IMR-90 (cell line): ENCODE results near the gene NADK2. TPM values are rescaled to one million over a fixed set of nuclear protein-coding genes. Genes with fewer than 3 reads are reported as not detected.

ENCODE experiments used
- ATAC-seq: fragments of 200-7000 bp; cut with Tn5 transposase; 2 replicates; pipeline ENCODE4 v1.9.1; 2020; ENCODE audit warnings: low read depth, mild to moderate bottlenecking, moderate library complexity
- BruUV-seq: library from RNA; stranded (reverse); fragments of 400-500 nt; replicated peaks from 2 replicates; lab custom pipeline; 2021; lab: Mats Ljungman, UMichigan
- CTCF ChIA-PET: fragments of 300-600 bp; formaldehyde crosslinking; extraction: SDS; loops from one replicate; lab custom pipeline; 2021; ENCODE audit warnings: antibody characterized with exemption; lab: Yijun Ruan, JAX
- POLR2A ChIA-PET: fragments of 300-600 bp; sonication (Branson Sonifier 250); formaldehyde crosslinking; loops from one replicate; lab custom pipeline; 2022; ENCODE audit warnings: antibody characterized with exemption; ENCODE audit not compliant: unreplicated experiment; lab: Charles Lee
- DNase-seq: peaks from one replicate; pipeline ENCODE4 v3.0.0; 2013
- H2AFZ ChIP-seq: replicated peaks from 2 replicates; pipeline ENCODE3; 2013; ENCODE audit warnings: low read length, mild to moderate bottlenecking; ENCODE audit not compliant: poor library complexity
- H2AK5ac ChIP-seq: 2 replicates; pipeline ENCODE4 v1.6.1; 2013; ENCODE audit warnings: low read depth, low read length, inconsistent platforms
- H2AK9ac ChIP-seq: replicated peaks from 2 replicates; pipeline ENCODE3; 2013; ENCODE audit warnings: mild to moderate bottlenecking, low read depth, low read length, moderate library complexity; ENCODE audit not compliant: poor library complexity
- H2BK120ac ChIP-seq: 2 replicates; pipeline ENCODE4 v1.6.1; 2013; ENCODE audit warnings: low read depth, low read length, inconsistent platforms
- H2BK15ac ChIP-seq: 3 replicates; pipeline ENCODE4 v1.6.1; 2013; ENCODE audit warnings: low read depth, low read length, inconsistent platforms
- H2BK20ac ChIP-seq: 2 replicates; pipeline ENCODE4 v1.6.1; 2013; ENCODE audit warnings: low read depth, mild to moderate bottlenecking, inconsistent platforms, low read length, moderate library complexity
- H2BK5ac ChIP-seq: 2 replicates; pipeline ENCODE4 v1.6.1; 2013; ENCODE audit warnings: mild to moderate bottlenecking, low read depth, low read length, inconsistent platforms; ENCODE audit not compliant: poor library complexity, severe bottlenecking
- H3K14ac ChIP-seq: replicated peaks from 2 replicates; pipeline ENCODE4 v1.6.1; 2013; ENCODE audit warnings: low read depth, low read length, inconsistent platforms
- H3K18ac ChIP-seq: 2 replicates; pipeline ENCODE4 v1.6.1; 2013; ENCODE audit warnings: low read depth, low read length, control low read depth
- H3K23ac ChIP-seq: 2 replicates; pipeline ENCODE4 v1.6.1; 2013; ENCODE audit warnings: low read depth, low read length, inconsistent platforms
- H3K27ac ChIP-seq: 2 replicates; pipeline ENCODE4 v1.5.1; 2013; ENCODE audit warnings: mild to moderate bottlenecking, control low read depth, low read length; ENCODE audit not compliant: insufficient read depth
- H3K27me3 ChIP-seq: 2 replicates; pipeline ENCODE4 v1.6.1; 2013; ENCODE audit warnings: low read length; ENCODE audit not compliant: control insufficient read depth, insufficient read depth
- H3K36me3 ChIP-seq: 2 replicates; pipeline ENCODE4 v1.6.1; 2013; ENCODE audit warnings: low read length, mixed read lengths; ENCODE audit not compliant: control insufficient read depth, insufficient read depth
- H3K4ac ChIP-seq: 2 replicates; pipeline ENCODE4 v1.6.1; 2013; ENCODE audit warnings: low read depth, low read length, inconsistent platforms
- H3K4me1 ChIP-seq: 2 replicates; pipeline ENCODE4 v1.6.1; 2013; ENCODE audit warnings: low read length, mixed read lengths; ENCODE audit not compliant: control insufficient read depth, insufficient read depth
- H3K4me2 ChIP-seq: 2 replicates; pipeline ENCODE4 v1.6.1; 2013; ENCODE audit warnings: low read depth, mild to moderate bottlenecking, control low read depth, low read length, moderate library complexity
- H3K4me3 ChIP-seq: 2 replicates; pipeline ENCODE4 v1.5.1; 2013; ENCODE audit warnings: low read depth, mild to moderate bottlenecking, control low read depth, low read length, moderate library complexity; ENCODE audit not compliant: insufficient read depth
- H3K56ac ChIP-seq: 2 replicates; pipeline ENCODE4 v1.6.1; 2013; ENCODE audit warnings: low read length, inconsistent platforms; ENCODE audit not compliant: insufficient read depth; ENCODE audit errors: extremely low read depth
- H3K79me1 ChIP-seq, 2 experiments: 2 replicates each; pipeline ENCODE4 v1.6.1; 2013; ENCODE audit warnings: low read length in 2 of 2, inconsistent platforms in 1 of 2, low read depth in 1 of 2
- H3K9ac ChIP-seq: 2 replicates; pipeline ENCODE4 v1.6.1; 2013; ENCODE audit warnings: low read depth, low read length, control low read depth
- H3K9me1 ChIP-seq: 2 replicates; pipeline ENCODE4 v1.6.1; 2013; ENCODE audit warnings: low read length, inconsistent platforms; ENCODE audit not compliant: insufficient read depth
- H3K9me3 ChIP-seq: 2 replicates; pipeline ENCODE4 v1.6.1; 2013; ENCODE audit warnings: low read length; ENCODE audit not compliant: control insufficient read depth, insufficient read depth
- H4K20me1 ChIP-seq: 2 replicates; pipeline ENCODE4 v1.6.1; 2013; ENCODE audit warnings: low read length, inconsistent platforms; ENCODE audit not compliant: insufficient read depth
- H4K5ac ChIP-seq: 2 replicates; pipeline ENCODE4 v1.6.1; 2013; ENCODE audit warnings: mild to moderate bottlenecking, low read depth, low read length, control low read depth
- H4K8ac ChIP-seq, 2 experiments: 2 replicates each; pipeline ENCODE4 v1.6.1; 2013; ENCODE audit warnings: low read depth in 2 of 2, low read length in 2 of 2, control low read depth in 1 of 2, inconsistent platforms in 1 of 2
- H4K91ac ChIP-seq: 2 replicates; pipeline ENCODE4 v1.6.1; 2013; ENCODE audit warnings: low read depth, low read length, inconsistent platforms; ENCODE audit not compliant: insufficient read depth
- MAFK ChIP-seq: IDR thresholded peaks from 2 replicates; pipeline ENCODE4 v1.6.1; 2012; ENCODE audit warnings: low read depth, low read length, improper control_type of control experiment
- RFX5 ChIP-seq: IDR thresholded peaks from 2 replicates; pipeline ENCODE4 v1.8.0; 2012; ENCODE audit warnings: low read depth, mild to moderate bottlenecking, low read length, moderate library complexity
- WGBS, 2 experiments: methylation state at CpG; one replicate each; pipeline versions ENCODE4 v1.1.5 to v1.1.7; 2013; ENCODE audit warnings: missing lambda C conversion rate in 2 of 2; ENCODE audit not compliant: insufficient read length in 1 of 2; ENCODE audit errors: extremely low coverage in 2 of 2; 5-methylcytosine and 5-hydroxymethylcytosine counted together
- dilution Hi-C: fragments of 300-500 bp; cut with HindIII; formaldehyde crosslinking; loops from one replicate; pipeline ENCODE4 v1.14.3; 2018; ENCODE audit warnings: low sequenced_read_pairs; ENCODE audit not compliant: unreplicated experiment
- in situ Hi-C: fragments of 300-500 bp; cut with MboI; formaldehyde crosslinking; loops from 3 replicates; pipeline ENCODE4 v1.14.3; 2019; ENCODE audit warnings: low sequenced_read_pairs, inconsistent platforms, mixed read lengths
- intact Hi-C: fragments of 100-400 bp; cut with micrococcal nuclease; formaldehyde crosslinking; loops from 2 replicates; pipeline ENCODE4 v1.10.0; 2022
- polyA plus RNA-seq, 3 experiments: library from polyadenylated mRNA; depleted of rRNA; stranded (reverse); fragments of >200 nt; gene quantifications; 2 replicates each; pipeline ENCODE4 v1.2.3, GENCODE V29; 2012; ENCODE audit warnings: low replicate concordance in 1 of 3
- total RNA-seq: library from RNA; depleted of rRNA; stranded (reverse); fragments of >200 nt; gene quantifications from 2 replicates; pipeline ENCODE4 v1.2.3, GENCODE V29; 2012

Gene NADK2
- total and polyA plus RNA-seq, 2 of the 4 experiments (the other 2 are of a cell fraction) = 7.4 to 17.4 TPM

DNA sequence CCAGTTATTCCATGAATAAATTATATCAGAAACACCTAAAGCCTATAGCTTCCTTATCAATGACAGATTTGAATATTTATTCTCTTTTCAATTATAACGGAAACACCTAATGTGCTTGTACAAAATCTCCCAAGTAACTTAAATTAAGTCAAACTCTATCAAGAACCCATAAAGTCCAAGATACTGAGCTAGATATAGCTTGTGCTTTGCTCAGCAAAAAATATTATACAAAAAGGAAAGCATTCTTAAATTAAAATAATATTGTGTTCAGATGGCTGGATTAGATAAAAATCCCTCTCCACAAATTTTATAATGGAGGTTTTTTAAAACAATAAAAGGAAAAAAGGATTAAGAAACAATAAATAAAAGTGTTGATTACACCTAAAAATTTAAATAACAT lies 23.7 kb downstream of the NADK2 start:
- no peaks in the 10 kb centered on the region for H3K27me3 ChIP-seq
- in situ Hi-C loops (no loop called here), intact Hi-C loops (no loop called here), dilution Hi-C loops (no loop called here)
- H3K9me1 ChIP-seq = 0 out of 2 replicates have a peak, but pooled peaks cover 2% of the 10 kb centered on the region
- peaks cover 2% of the 10 kb centered on the region for H3K4me1 ChIP-seq
- H2BK5ac ChIP-seq = no peak overlapping the region
- no peaks in the 10 kb centered on the region for H4K20me1 ChIP-seq
- ATAC-seq = no peak
- no peaks in the 10 kb centered on the region for H3K9me3 ChIP-seq
- DNase-seq = no peak
- no peak overlapping the region for H2BK120ac ChIP-seq
- no peak overlapping the region for H2AFZ ChIP-seq
- H3K14ac ChIP-seq = no peak overlapping the region
- no peak overlapping the region for H3K9ac ChIP-seq
- H2BK15ac ChIP-seq = no peak overlapping the region
- no peak overlapping the region for H3K23ac ChIP-seq
- no peak overlapping the region for H3K56ac ChIP-seq
- H3K4ac ChIP-seq = no peak overlapping the region
- WGBS, 2 experiments = no CpG with 5 or more reads among the region's 1 CpG
- H2AK9ac ChIP-seq = no peak overlapping the region
- no peak overlapping the region for H3K27ac ChIP-seq
- H3K18ac ChIP-seq = no peak overlapping the region
- no peak overlapping the region for H2BK20ac ChIP-seq
- H3K36me3 ChIP-seq = peaks cover 5% of the 10 kb centered on the region
- ChIA-PET POLR2A (no interaction called here), CTCF (no interaction called here)
- H2AK5ac ChIP-seq = no peak overlapping the region
- no TSS peak for BruUV-seq
- H4K5ac ChIP-seq = no peak overlapping the region
- H4K91ac ChIP-seq = no peak overlapping the region
- H3K4me2 ChIP-seq = no peak overlapping the region
- H3K79me1 ChIP-seq = peaks cover 0 to 6% of the 10 kb centered on the region in 2 experiments; a peak in 2 of 4 replicates
- peak; percentile 51; the same call in 1 of the 2 replicates for TF ChIP-seq MAFK
- TF ChIP-seq RFX5 = no peak
- H4K8ac ChIP-seq = no peak overlapping the region
- no peak overlapping the region for H3K4me3 ChIP-seq
